C4-2B (cell line): ENCODE results near the gene BTNL9.

Experiments used
- ZFX ChIP-seq: fragments of 450-650 bp; IDR thresholded peaks from 2 replicates; pipeline ENCODE4 v1.6.1; 2017
- TF ChIP-seq, protein P1 (sequence below): fragments of 450-650 bp; conservative IDR thresholded peaks from 2 replicates; pipeline ENCODE4 v1.5.1; 2017; ENCODE audit warnings: mild to moderate bottlenecking

DNA sequence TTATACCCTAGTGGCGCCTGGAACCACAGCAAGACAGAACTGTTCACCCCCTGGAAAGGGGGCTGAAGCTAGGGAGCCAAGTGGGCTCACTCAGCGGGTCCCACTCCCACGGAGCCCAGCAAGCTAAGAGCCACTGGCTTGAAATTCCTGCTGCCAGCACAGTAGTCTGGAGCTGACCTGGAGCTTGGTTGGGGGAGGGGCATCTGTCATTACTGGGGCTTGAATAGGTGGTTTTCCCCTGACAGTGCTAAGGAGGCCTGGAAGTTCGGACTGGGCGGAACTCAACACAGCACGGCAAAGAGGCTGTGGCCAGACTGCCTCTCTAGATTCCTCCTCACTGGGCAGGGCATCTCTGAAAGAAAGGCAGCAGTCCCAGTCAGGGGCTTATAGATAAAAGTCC, 31.9 kb upstream of the BTNL9 start:
- TF ChIP-seq, protein P1, sequence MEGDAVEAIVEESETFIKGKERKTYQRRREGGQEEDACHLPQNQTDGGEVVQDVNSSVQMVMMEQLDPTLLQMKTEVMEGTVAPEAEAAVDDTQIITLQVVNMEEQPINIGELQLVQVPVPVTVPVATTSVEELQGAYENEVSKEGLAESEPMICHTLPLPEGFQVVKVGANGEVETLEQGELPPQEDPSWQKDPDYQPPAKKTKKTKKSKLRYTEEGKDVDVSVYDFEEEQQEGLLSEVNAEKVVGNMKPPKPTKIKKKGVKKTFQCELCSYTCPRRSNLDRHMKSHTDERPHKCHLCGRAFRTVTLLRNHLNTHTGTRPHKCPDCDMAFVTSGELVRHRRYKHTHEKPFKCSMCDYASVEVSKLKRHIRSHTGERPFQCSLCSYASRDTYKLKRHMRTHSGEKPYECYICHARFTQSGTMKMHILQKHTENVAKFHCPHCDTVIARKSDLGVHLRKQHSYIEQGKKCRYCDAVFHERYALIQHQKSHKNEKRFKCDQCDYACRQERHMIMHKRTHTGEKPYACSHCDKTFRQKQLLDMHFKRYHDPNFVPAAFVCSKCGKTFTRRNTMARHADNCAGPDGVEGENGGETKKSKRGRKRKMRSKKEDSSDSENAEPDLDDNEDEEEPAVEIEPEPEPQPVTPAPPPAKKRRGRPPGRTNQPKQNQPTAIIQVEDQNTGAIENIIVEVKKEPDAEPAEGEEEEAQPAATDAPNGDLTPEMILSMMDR = no peak
- TF ChIP-seq ZFX = no peak
